Neural cell (in vitro differentiated cells): ENCODE measurements around the gene ADORA2A. TPM values are rescaled to one million over a fixed set of nuclear protein-coding genes. Genes with fewer than 3 reads are reported as not detected.

Source experiments
- H2AFZ ChIP-seq: fragments of 200-600, 300-800 bp; sonication (generic), shearing (Covaris generic); 2 replicates; pipeline ENCODE4 v1.6.0; 2014; ENCODE audit warnings: low read depth, mild to moderate bottlenecking, antibody characterized with exemption, low read length, moderate library complexity
- H3F3A ChIP-seq: fragments of 200-600 bp; shearing (Covaris generic); 2 replicates; pipeline ENCODE4 v1.6.1; 2016; ENCODE audit warnings: mild to moderate bottlenecking, moderate library complexity, mixed read lengths, antibody characterized with exemption, low read length; ENCODE audit not compliant: insufficient read depth, poor library complexity, severe bottlenecking
- H3K27ac ChIP-seq: fragments of 200-600, 300-800 bp; sonication (generic), shearing (Covaris generic); 2 replicates; pipeline ENCODE4 v1.5.1; 2014; ENCODE audit warnings: mild to moderate bottlenecking, low read length, moderate library complexity
- H3K27me3 ChIP-seq: fragments of 300-800, 200-600 bp; sonication (generic), shearing (Covaris generic); 2 replicates; pipeline ENCODE4 v1.6.0; 2014; ENCODE audit warnings: mild to moderate bottlenecking, low read depth, low read length, moderate library complexity; ENCODE audit not compliant: insufficient read depth
- H3K36me3 ChIP-seq: fragments of 300-800, 200-600 bp; sonication (generic), shearing (Covaris generic); 2 replicates; pipeline ENCODE4 v1.5.1; 2014; ENCODE audit warnings: mild to moderate bottlenecking, antibody characterized with exemption, low read length, moderate library complexity; ENCODE audit not compliant: insufficient read depth
- H3K4me2 ChIP-seq: fragments of 300-800, 200-600 bp; sonication (generic), shearing (Covaris generic); 2 replicates; pipeline ENCODE4 v1.6.0; 2014; ENCODE audit warnings: mild to moderate bottlenecking, low read length
- H3K4me3 ChIP-seq: fragments of 300-800, 200-600 bp; sonication (generic), shearing (Covaris generic); 2 replicates; pipeline ENCODE4 v1.5.1; 2014; ENCODE audit warnings: mild to moderate bottlenecking, low read length, moderate library complexity
- H3K79me2 ChIP-seq: fragments of 200-600 bp; shearing (Covaris generic); replicated peaks from 2 replicates; pipeline ENCODE4 v1.6.0; 2014; ENCODE audit warnings: mild to moderate bottlenecking, low read length, moderate library complexity; ENCODE audit not compliant: insufficient read depth
- H3K9ac ChIP-seq: fragments of 300-800, 200-600 bp; sonication (generic), shearing (Covaris generic); 2 replicates; pipeline ENCODE4 v1.6.1; 2016; ENCODE audit warnings: mild to moderate bottlenecking, low read length, mixed read lengths
- H3K9me2 ChIP-seq: fragments of 200-600 bp; shearing (Covaris generic); 2 replicates; pipeline ENCODE4 v1.6.1; 2016; ENCODE audit warnings: mild to moderate bottlenecking, low read length, mixed read lengths; ENCODE audit not compliant: insufficient read depth
- H3K9me3 ChIP-seq: fragments of 200-600, 300-800 bp; sonication (generic), shearing (Covaris generic); 2 replicates; pipeline ENCODE4 v1.6.1; 2016; ENCODE audit warnings: mild to moderate bottlenecking, mixed run types, low read length, moderate library complexity, mixed read lengths
- H4K20me1 ChIP-seq: fragments of 200-600 bp; shearing (Covaris generic); 2 replicates; pipeline ENCODE4 v1.6.1; 2016; ENCODE audit warnings: mild to moderate bottlenecking, mixed run types; ENCODE audit not compliant: insufficient read depth
- CTCF ChIP-seq: fragments of 450-650 bp; IDR thresholded peaks from 2 replicates; pipeline ENCODE4 v1.5.1; 2014; ENCODE audit warnings: antibody characterized with exemption, mild to moderate bottlenecking, moderate library complexity; ENCODE audit not compliant: poor library complexity, severe bottlenecking
- EP300 ChIP-seq: fragments of 450-650 bp; conservative IDR thresholded peaks from 2 replicates; pipeline ENCODE4 v1.6.1; 2014; ENCODE audit warnings: antibody characterized with exemption, mild to moderate bottlenecking, moderate library complexity; ENCODE audit not compliant: poor library complexity, severe bottlenecking
- EZH2 ChIP-seq: fragments of 200-600, 300-800 bp; shearing (Covaris generic), sonication (generic); IDR thresholded peaks from 2 replicates; pipeline ENCODE4 v1.6.1; 2014; ENCODE audit warnings: antibody characterized with exemption, low read length, borderline replicate concordance, mild to moderate bottlenecking; ENCODE audit not compliant: insufficient read depth, poor library complexity, severe bottlenecking
- MXI1 ChIP-seq: fragments of 450-650 bp; conservative IDR thresholded peaks from 2 replicates; pipeline ENCODE4 v1.6.1; 2014; ENCODE audit warnings: antibody characterized with exemption, mild to moderate bottlenecking; ENCODE audit not compliant: poor library complexity, severe bottlenecking
- POLR2AphosphoS5 ChIP-seq: IDR thresholded peaks from 2 replicates; pipeline ENCODE4 v1.6.1; 2012
- RAD21 ChIP-seq: fragments of 450-650 bp; conservative IDR thresholded peaks from 2 replicates; pipeline ENCODE4 v1.6.1; 2014; ENCODE audit warnings: antibody characterized with exemption, mild to moderate bottlenecking, moderate library complexity
- SMC3 ChIP-seq: fragments of 450-650 bp; conservative IDR thresholded peaks from 2 replicates; pipeline ENCODE4 v1.6.1; 2014; ENCODE audit warnings: antibody characterized with exemption, mild to moderate bottlenecking, moderate library complexity; ENCODE audit not compliant: poor library complexity
- TAF1 ChIP-seq: IDR thresholded peaks from 2 replicates; pipeline ENCODE4 v1.6.1; 2012; ENCODE audit warnings: low read depth
- polyA plus RNA-seq: library from polyadenylated mRNA; depleted of rRNA; stranded (reverse); fragments of >200 nt; gene quantifications from 2 replicates; pipeline ENCODE4 v1.2.3, GENCODE V29; 2014
- TF ChIP-seq, protein P1 (sequence below): IDR thresholded peaks from 2 replicates; pipeline ENCODE4 v1.6.1; 2012; ENCODE audit warnings: borderline replicate concordance

ADORA2A gene
- polyA plus RNA-seq, 1 donor from 2014 or later: 2.9 TPM

GRCh38 chr22:24455039-24455438 is 27.6 kb downstream of the ADORA2A start:
- Histone ChIP-seq H4K20me1 (no peaks in the 10 kb centered on the region), H3K9me2 (no peaks in the 10 kb centered on the region), H3K27ac (no peak overlapping the region), H3K79me2 (no peaks in the 10 kb centered on the region), H3K9ac (no peak overlapping the region), H3K27me3 (no peaks in the 10 kb centered on the region), H3K36me3 (no peaks in the 10 kb centered on the region), H3K4me3 (no peak overlapping the region), H3K9me3 (no peaks in the 10 kb centered on the region), H3F3A (no peaks in the 10 kb centered on the region), H2AFZ (no peak overlapping the region), H3K4me2 (no peak overlapping the region)
- TF ChIP-seq CTCF: no peak
- no peak for TF ChIP-seq MXI1
- no peak for TF ChIP-seq RAD21
- no peak for TF ChIP-seq EP300
- no peak for TF ChIP-seq TAF1
- no peak for TF ChIP-seq SMC3
- no peak for TF ChIP-seq EZH2
- TF ChIP-seq, protein P1, sequence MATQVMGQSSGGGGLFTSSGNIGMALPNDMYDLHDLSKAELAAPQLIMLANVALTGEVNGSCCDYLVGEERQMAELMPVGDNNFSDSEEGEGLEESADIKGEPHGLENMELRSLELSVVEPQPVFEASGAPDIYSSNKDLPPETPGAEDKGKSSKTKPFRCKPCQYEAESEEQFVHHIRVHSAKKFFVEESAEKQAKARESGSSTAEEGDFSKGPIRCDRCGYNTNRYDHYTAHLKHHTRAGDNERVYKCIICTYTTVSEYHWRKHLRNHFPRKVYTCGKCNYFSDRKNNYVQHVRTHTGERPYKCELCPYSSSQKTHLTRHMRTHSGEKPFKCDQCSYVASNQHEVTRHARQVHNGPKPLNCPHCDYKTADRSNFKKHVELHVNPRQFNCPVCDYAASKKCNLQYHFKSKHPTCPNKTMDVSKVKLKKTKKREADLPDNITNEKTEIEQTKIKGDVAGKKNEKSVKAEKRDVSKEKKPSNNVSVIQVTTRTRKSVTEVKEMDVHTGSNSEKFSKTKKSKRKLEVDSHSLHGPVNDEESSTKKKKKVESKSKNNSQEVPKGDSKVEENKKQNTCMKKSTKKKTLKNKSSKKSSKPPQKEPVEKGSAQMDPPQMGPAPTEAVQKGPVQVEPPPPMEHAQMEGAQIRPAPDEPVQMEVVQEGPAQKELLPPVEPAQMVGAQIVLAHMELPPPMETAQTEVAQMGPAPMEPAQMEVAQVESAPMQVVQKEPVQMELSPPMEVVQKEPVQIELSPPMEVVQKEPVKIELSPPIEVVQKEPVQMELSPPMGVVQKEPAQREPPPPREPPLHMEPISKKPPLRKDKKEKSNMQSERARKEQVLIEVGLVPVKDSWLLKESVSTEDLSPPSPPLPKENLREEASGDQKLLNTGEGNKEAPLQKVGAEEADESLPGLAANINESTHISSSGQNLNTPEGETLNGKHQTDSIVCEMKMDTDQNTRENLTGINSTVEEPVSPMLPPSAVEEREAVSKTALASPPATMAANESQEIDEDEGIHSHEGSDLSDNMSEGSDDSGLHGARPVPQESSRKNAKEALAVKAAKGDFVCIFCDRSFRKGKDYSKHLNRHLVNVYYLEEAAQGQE: no peak
- no peak for TF ChIP-seq POLR2AphosphoS5

DNA sequence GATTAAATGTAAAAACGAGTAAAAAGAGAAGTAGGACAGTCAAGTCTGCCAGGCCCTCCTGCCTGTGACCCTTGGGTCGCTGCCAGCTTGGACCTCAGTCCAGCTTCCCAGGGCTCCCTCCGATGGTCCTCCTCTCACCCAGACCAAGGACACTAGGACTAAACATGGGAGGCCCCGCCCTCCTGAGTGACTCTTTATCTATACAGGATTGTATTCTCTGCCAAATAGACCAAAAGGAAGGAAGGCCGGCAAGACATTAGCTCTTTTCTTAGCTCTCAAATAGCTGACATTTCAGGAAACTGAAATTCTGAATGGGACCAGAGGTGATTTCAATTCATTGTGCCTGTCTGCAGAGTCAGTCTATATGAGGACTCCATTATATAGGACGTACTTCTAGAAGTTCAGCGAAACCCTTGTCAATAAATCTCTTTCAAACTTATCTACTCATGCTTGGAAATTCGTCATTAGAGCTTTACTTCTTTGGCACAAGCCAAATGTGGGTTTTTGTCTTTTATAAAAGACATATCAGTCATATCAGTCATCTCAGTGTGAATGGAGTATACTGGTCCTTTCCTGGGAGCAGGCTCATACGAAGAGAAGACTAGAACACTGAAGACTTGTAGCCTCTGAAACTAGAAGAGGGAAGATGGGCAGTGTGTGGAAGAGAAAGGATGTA is 28.5 kb downstream of the ADORA2A start:
- no peak for TF ChIP-seq TAF1
- no peak for TF ChIP-seq CTCF
- no peak for TF ChIP-seq EP300
- TF ChIP-seq RAD21: no peak
- TF ChIP-seq, protein P1: no peak
- no peaks in the 10 kb centered on the region for H3F3A ChIP-seq
- no peaks in the 10 kb centered on the region for H3K9me2 ChIP-seq
- H2AFZ ChIP-seq: no peak overlapping the region
- no peaks in the 10 kb centered on the region for H3K9me3 ChIP-seq
- no peak overlapping the region for H3K9ac ChIP-seq
- H4K20me1 ChIP-seq: no peaks in the 10 kb centered on the region
- H3K27me3 ChIP-seq: no peaks in the 10 kb centered on the region
- H3K4me3 ChIP-seq: no peak overlapping the region
- H3K79me2 ChIP-seq: no peaks in the 10 kb centered on the region
- no peaks in the 10 kb centered on the region for H3K36me3 ChIP-seq
- H3K27ac ChIP-seq: no peak overlapping the region
- H3K4me2 ChIP-seq: no peak overlapping the region
